ENCODE data around the gene AGBL5.

AGBL5 gene

GRCh38 chr2:27025861-27026851, 25.3 kb upstream of the AGBL5 start:
- Histone ChIP-seq H3K4me3 (replicated peaks; ENCODE audit: insufficient read depth, low read length) (no peak overlapping the region), H3K27me3 (ENCODE audit: insufficient read depth, poor library complexity, severe bottlenecking) (no peaks in the 10 kb centered on the region), H3K27ac (replicated peaks) (no peak overlapping the region)
- TF ChIP-seq CTCF (IDR thresholded peaks at IDR 0.05; ENCODE audit: insufficient read depth, low read length) (no peak), REST (IDR thresholded peaks at IDR 0.05; ENCODE audit: insufficient replicate concordance, low read depth) (no peak), GABPA (IDR thresholded peaks at IDR 0.05; ENCODE audit: low read depth) (no peak), SPI1 (IDR thresholded peaks at IDR 0.05; ENCODE audit: borderline replicate concordance, low read depth) (no peak), POLR2AphosphoS5 (IDR thresholded peaks at IDR 0.05; ENCODE audit: low read depth) (no peak)
- DNase-seq (ENCODE audit: low read depth in 1 of 2, low spot score in 1 of 2): no peak

GRCh38 chr2:27027211-27027651, 24.2 kb upstream of the AGBL5 start:
- TF ChIP-seq SPI1 (IDR thresholded peaks at IDR 0.05; ENCODE audit: borderline replicate concordance, low read depth): no peak
- TF ChIP-seq GABPA (IDR thresholded peaks at IDR 0.05; ENCODE audit: low read depth): no peak
- TF ChIP-seq CTCF (IDR thresholded peaks at IDR 0.05; ENCODE audit: insufficient read depth, low read length): no peak
- no peak for TF ChIP-seq REST (IDR thresholded peaks at IDR 0.05; ENCODE audit: insufficient replicate concordance, low read depth)
- no peak for TF ChIP-seq POLR2AphosphoS5 (IDR thresholded peaks at IDR 0.05; ENCODE audit: low read depth)
- DNase-seq (ENCODE audit: low read depth in 1 of 2, low spot score in 1 of 2): no peak
- Histone ChIP-seq H3K27ac (replicated peaks) (no peak overlapping the region), H3K4me3 (replicated peaks; ENCODE audit: insufficient read depth, low read length) (no peak overlapping the region), H3K27me3 (ENCODE audit: insufficient read depth, poor library complexity, severe bottlenecking) (no peaks in the 10 kb centered on the region)

GRCh38 chr2:27029051-27029450, 22.4 kb upstream of the AGBL5 start:
- Histone ChIP-seq H3K4me3 (replicated peaks; ENCODE audit: insufficient read depth, low read length) (no peak overlapping the region), H3K27me3 (ENCODE audit: insufficient read depth, poor library complexity, severe bottlenecking) (no peaks in the 10 kb centered on the region), H3K27ac (replicated peaks) (no peak overlapping the region)
- TF ChIP-seq POLR2AphosphoS5 (IDR thresholded peaks at IDR 0.05; ENCODE audit: low read depth) (no peak), REST (IDR thresholded peaks at IDR 0.05; ENCODE audit: insufficient replicate concordance, low read depth) (no peak), SPI1 (IDR thresholded peaks at IDR 0.05; ENCODE audit: borderline replicate concordance, low read depth) (no peak), CTCF (IDR thresholded peaks at IDR 0.05; ENCODE audit: insufficient read depth, low read length) (no peak), GABPA (IDR thresholded peaks at IDR 0.05; ENCODE audit: low read depth) (no peak)
- no peak for DNase-seq (ENCODE audit: low read depth in 1 of 2, low spot score in 1 of 2)

Measured in HL-60 (cell line).